B cell (primary cell): Measurements from ENCODE around the gene RREB1. TPM values are rescaled to one million over a fixed set of nuclear protein-coding genes. Genes with fewer than 3 reads are reported as not detected.

Experiments used
- ATAC-seq: fragments of 200-7000 bp; cut with Tn5 transposase; one replicate; pipeline ENCODE4 v1.10.0; 2021; ENCODE audit warnings: low read depth, mild to moderate bottlenecking, moderate number of reproducible peaks, moderate library complexity
- CTCF ChIA-PET: fragments of 350-600 bp; sonication (Branson Sonifier 250); formaldehyde crosslinking; loops from one replicate; lab custom pipeline; 2021; ENCODE audit warnings: antibody characterized with exemption, inconsistent platforms; lab: Charles Lee
- POLR2A ChIA-PET: fragments of 350-600 bp; sonication (Branson Sonifier 250); formaldehyde crosslinking; loops from one replicate; lab custom pipeline; 2021; ENCODE audit warnings: antibody characterized with exemption; lab: Charles Lee
- DNase-seq: peaks from one replicate; pipeline ENCODE4 v3.0.0; 2013
- H2AFZ ChIP-seq: 2 replicates; pipeline ENCODE4 v1.6.1; 2012; ENCODE audit warnings: mild to moderate bottlenecking, low read depth, low read length; ENCODE audit not compliant: insufficient read depth, poor library complexity, severe bottlenecking
- H3K27ac ChIP-seq, 2 donors: 1 replicate in 1 of 2; 2 replicates in 1 of 2; pipeline ENCODE4 v1.5.1; 2012 to 2013; ENCODE audit warnings: low read length in 2 of 2, mild to moderate bottlenecking in 2 of 2, moderate library complexity in 1 of 2
- H3K27me3 ChIP-seq, 4 experiments: fragments of 200-600 bp in 1 of 4; sonication (generic) in 1 of 4; replicated peaks in 1 of 4; 1 replicate in 2 of 4; 2 replicates in 2 of 4; pipeline versions ENCODE4 v1.6.1 to v1.7.0; 2013 to 2016; ENCODE audit warnings: low read length in 3 of 4, mild to moderate bottlenecking in 2 of 4, mixed read lengths in 1 of 4, moderate library complexity in 1 of 4; ENCODE audit not compliant: insufficient read depth in 4 of 4, control insufficient read depth in 3 of 4; ENCODE audit errors: control extremely low read depth in 1 of 4
- H3K36me3 ChIP-seq, 2 experiments: replicated peaks in 1 of 2; 1 replicate in 1 of 2; 2 replicates in 1 of 2; pipeline versions ENCODE4 v1.6.1 to v1.7.1; 2013; ENCODE audit warnings: low read length in 1 of 2; ENCODE audit not compliant: insufficient read depth in 2 of 2, control insufficient read depth in 1 of 2; ENCODE audit errors: control extremely low read depth in 1 of 2, extremely low read depth in 1 of 2
- H3K4me1 ChIP-seq, 2 donors: fragments of 200-600 bp in 1 of 2; sonication (generic) in 1 of 2; 1 replicate in 1 of 2; 2 replicates in 1 of 2; pipeline versions ENCODE4 v1.5.1 to v1.6.1; 2013 to 2017; ENCODE audit warnings: low read length in 2 of 2; ENCODE audit not compliant: control insufficient read depth in 2 of 2, insufficient read depth in 2 of 2
- H3K4me2 ChIP-seq: replicated peaks from 2 replicates; pipeline ENCODE3; 2012; ENCODE audit warnings: mild to moderate bottlenecking, low read depth, low read length; ENCODE audit not compliant: poor library complexity, severe bottlenecking
- H3K4me3 ChIP-seq, 5 experiments: fragments of 200-600 bp in 1 of 5; sonication (generic) in 1 of 5; 1 replicate in 3 of 5; 2 replicates in 2 of 5; pipeline versions ENCODE4 v1.5.1 to v1.7.0; 2011 to 2016; ENCODE audit warnings: low read length in 4 of 5, mild to moderate bottlenecking in 4 of 5, low read depth in 2 of 5, control low read depth in 1 of 5, moderate library complexity in 1 of 5; ENCODE audit not compliant: insufficient read depth in 1 of 5; ENCODE audit errors: control extremely low read depth in 1 of 5, extremely low read depth in 1 of 5
- H3K79me2 ChIP-seq: fragments of 200-600 bp; sonication (generic); one replicate; pipeline ENCODE4 v1.6.0; 2016; ENCODE audit warnings: low read length; ENCODE audit not compliant: control insufficient read depth, insufficient read depth
- H3K9ac ChIP-seq: fragments of 200-600 bp; sonication (generic); 2 replicates; pipeline ENCODE4 v1.6.1; 2017; ENCODE audit warnings: mild to moderate bottlenecking, low read length, moderate library complexity
- H3K9me3 ChIP-seq, 3 donors: one replicate each; pipeline versions ENCODE4 v1.6.1 to v1.7.1; 2013; ENCODE audit warnings: low read length in 2 of 3; ENCODE audit not compliant: control insufficient read depth in 2 of 3, insufficient read depth in 1 of 3; ENCODE audit errors: control extremely low read depth in 1 of 3
- H4K20me1 ChIP-seq: 2 replicates; pipeline ENCODE4 v1.6.0; 2012; ENCODE audit warnings: mild to moderate bottlenecking, low read length; ENCODE audit not compliant: insufficient read depth, control insufficient read depth, poor library complexity, severe bottlenecking
- H3K27ac Mint-ChIP-seq: one replicate; pipeline ENCODE4 v1.8.0; 2021; ENCODE audit warnings: mixed read lengths
- H3K27me3 Mint-ChIP-seq: one replicate; pipeline ENCODE4 v1.8.0; 2021; ENCODE audit warnings: mixed read lengths
- H3K4me1 Mint-ChIP-seq: one replicate; pipeline ENCODE4 v1.8.0; 2021; ENCODE audit warnings: mixed read lengths
- H3K4me3 Mint-ChIP-seq: one replicate; pipeline ENCODE4 v1.8.0; 2021; ENCODE audit warnings: mixed read lengths
- H3K9me3 Mint-ChIP-seq: one replicate; pipeline ENCODE4 v1.8.0; 2022; ENCODE audit warnings: mixed read lengths; ENCODE audit not compliant: insufficient read depth
- CTCF ChIP-seq: fragments of 200-600 bp; IDR thresholded peaks from one replicate; pipeline ENCODE4 v1.8.0; 2022; ENCODE audit warnings: antibody characterized with exemption, mild to moderate bottlenecking
- EZH2 ChIP-seq: IDR thresholded peaks from 2 replicates; pipeline ENCODE4 v1.6.1; 2012; ENCODE audit warnings: borderline replicate concordance, low read depth, mild to moderate bottlenecking, moderate library complexity, low read length; ENCODE audit not compliant: insufficient read depth, poor library complexity, severe bottlenecking
- WGBS: methylation state at CpG from one replicate; pipeline ENCODE4 v1.1.5; 2013; ENCODE audit warnings: missing lambda C conversion rate; ENCODE audit not compliant: insufficient coverage; 5-methylcytosine and 5-hydroxymethylcytosine counted together
- intact Hi-C: fragments of 100-400 bp; cut with micrococcal nuclease; formaldehyde crosslinking; loops from one replicate; pipeline ENCODE4 v1.10.0; 2022
- polyA plus RNA-seq: library from polyadenylated mRNA; depleted of rRNA; stranded (reverse); fragments of >200 nt; gene quantifications from 2 replicates; pipeline ENCODE4 v1.2.3, GENCODE V29; 2012
- total RNA-seq, 2 donors: library from RNA; stranded (reverse); fragments of 120-200 nt in 1 of 2; gene quantifications; 1 replicate in 1 of 2; 2 replicates in 1 of 2; pipeline versions ENCODE4 v1.2.3 to v1.2.4, GENCODE V29; 2013 to 2022

Gene RREB1
- total and polyA plus RNA-seq, 2 donors (not counting 1 experiment from before 2014, with no cell fraction given), result 10.4 to 58.6 TPM

- Histone ChIP-seq H3K4me1 (peaks cover 46 to 50% of the 10 kb centered on the region in 2 donors), H3K4me3 (peak overlapping the region in 2 of 5 experiments; percentile 12 to 38), H3K4me2 (peak overlapping the region; percentile 73), H3K36me3 (no peaks in the 10 kb centered on the region), H3K79me2 (peaks cover 96% of the 10 kb centered on the region), H3K27me3 (no peaks in the 10 kb centered on the region), H2AFZ (peak overlapping the region; percentile 72), H3K27ac (peak overlapping the region; percentile 65 to 90), H3K9me3 (no peaks in the 10 kb centered on the region), H3K9ac (peak overlapping the region; percentile 52), H4K20me1 (peaks cover 61% of the 10 kb centered on the region)
- 20% methylated on average over 3 of the region's 13 CpGs for WGBS
- peak overlapping the region; percentile 64 for H3K4me3 Mint-ChIP-seq
- no peaks in the 10 kb centered on the region for H3K9me3 Mint-ChIP-seq
- ATAC-seq (peak; percentile 69), DNase-seq (peak; percentile 68)
- intact Hi-C loops, result loop anchor here (2.0 to 5.0 kb wide), 2 partner anchors 14 to 38 kb away; no protein-coding TSS in a partner anchor
- peaks cover 81% of the 10 kb centered on the region for H3K4me1 Mint-ChIP-seq
- TF ChIP-seq EZH2 (no peak), CTCF (no peak)
- ChIA-PET CTCF (interaction anchor here (0.9 to 3.8 kb wide), 3 partner anchors 10 to 22 kb away, joined by 3 to 17 read pairs (median 3); no protein-coding TSS in a partner anchor), POLR2A (interaction anchor here (0.6 to 1.3 kb wide), 4 partner anchors 12 to 160 kb away, joined by 3 to 5 read pairs (median 4); no protein-coding TSS in a partner anchor)
- no peaks in the 10 kb centered on the region for H3K27me3 Mint-ChIP-seq
- H3K27ac Mint-ChIP-seq, result peak overlapping the region; percentile 81
Measured at GRCh38 chr6:7154341-7155139, 46.8 kb downstream of the RREB1 start.
